Measurements from ENCODE around the gene CXCR2. TPM values are rescaled to one million over a fixed set of nuclear protein-coding genes. Genes with fewer than 3 reads are reported as not detected.
"Not testable (repeated sequence)": the region's sequence is repeated elsewhere in the genome, so short reads cannot be mapped to it uniquely, and the experiment has no call there.

Gene CXCR2
- total RNA-seq, 1 donor from 2014 or later: not detected

DNA sequence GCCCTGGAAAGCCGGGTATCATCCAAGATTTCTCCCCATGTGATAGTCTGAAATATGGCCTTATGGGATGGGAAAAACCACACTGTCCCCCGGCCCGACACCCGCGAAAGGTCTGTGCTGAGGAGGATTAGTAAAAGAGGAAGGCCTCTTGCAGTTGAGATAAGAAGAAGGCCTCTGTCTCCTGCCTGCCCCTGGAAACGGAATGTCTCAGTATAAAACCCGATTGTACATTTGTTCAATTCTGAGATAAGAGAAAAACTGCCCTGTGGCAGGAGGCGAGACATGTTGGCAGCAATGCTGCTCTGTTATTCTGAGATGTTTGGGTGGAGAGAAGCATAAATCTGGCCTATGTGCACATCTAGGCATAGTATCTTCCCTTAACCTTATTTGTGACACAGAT is 30.0 kb upstream of the CXCR2 start:
- Histone ChIP-seq H3K27me3 (ENCODE audit: control insufficient read depth, insufficient read depth, low read length) (no peaks in the 10 kb centered on the region), H3K4me3 (ENCODE audit: low read depth, low read length) (no peak overlapping the region), H3K36me3 (ENCODE audit: control insufficient read depth, insufficient read depth, low read length) (no peaks in the 10 kb centered on the region)
- no peak for DNase-seq (ENCODE audit: low read depth)
- TF ChIP-seq, protein P1, sequence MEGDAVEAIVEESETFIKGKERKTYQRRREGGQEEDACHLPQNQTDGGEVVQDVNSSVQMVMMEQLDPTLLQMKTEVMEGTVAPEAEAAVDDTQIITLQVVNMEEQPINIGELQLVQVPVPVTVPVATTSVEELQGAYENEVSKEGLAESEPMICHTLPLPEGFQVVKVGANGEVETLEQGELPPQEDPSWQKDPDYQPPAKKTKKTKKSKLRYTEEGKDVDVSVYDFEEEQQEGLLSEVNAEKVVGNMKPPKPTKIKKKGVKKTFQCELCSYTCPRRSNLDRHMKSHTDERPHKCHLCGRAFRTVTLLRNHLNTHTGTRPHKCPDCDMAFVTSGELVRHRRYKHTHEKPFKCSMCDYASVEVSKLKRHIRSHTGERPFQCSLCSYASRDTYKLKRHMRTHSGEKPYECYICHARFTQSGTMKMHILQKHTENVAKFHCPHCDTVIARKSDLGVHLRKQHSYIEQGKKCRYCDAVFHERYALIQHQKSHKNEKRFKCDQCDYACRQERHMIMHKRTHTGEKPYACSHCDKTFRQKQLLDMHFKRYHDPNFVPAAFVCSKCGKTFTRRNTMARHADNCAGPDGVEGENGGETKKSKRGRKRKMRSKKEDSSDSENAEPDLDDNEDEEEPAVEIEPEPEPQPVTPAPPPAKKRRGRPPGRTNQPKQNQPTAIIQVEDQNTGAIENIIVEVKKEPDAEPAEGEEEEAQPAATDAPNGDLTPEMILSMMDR (IDR thresholded peaks at IDR 0.05; ENCODE audit: insufficient read depth, low read length, poor library complexity, severe bottlenecking): no peak

DNA sequence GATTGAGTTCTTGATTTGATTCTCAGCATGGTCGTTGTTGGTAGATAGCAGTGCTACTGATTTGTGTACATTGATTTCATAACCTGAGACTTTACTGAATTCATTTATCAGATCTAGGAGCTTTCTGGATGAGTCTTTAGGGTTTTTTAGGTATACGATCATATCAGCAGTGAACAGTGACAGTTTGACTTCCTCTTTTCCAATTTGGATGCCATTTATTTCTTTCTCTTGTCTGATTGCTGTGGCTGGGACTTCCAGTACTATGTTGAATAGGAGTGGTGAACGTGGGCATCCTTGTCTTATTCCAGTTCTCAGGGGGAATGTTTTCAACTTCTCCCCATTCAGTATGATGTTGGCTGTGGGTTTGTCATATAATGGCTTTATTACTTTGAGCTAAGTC is 27.9 kb upstream of the CXCR2 start:
- TF ChIP-seq, protein P1 (IDR thresholded peaks at IDR 0.05; ENCODE audit: insufficient read depth, low read length, poor library complexity, severe bottlenecking): no peak
- no peak for DNase-seq (ENCODE audit: low read depth)
- Histone ChIP-seq H3K4me3 (ENCODE audit: low read depth, low read length) (no peak overlapping the region), H3K27me3 (ENCODE audit: control insufficient read depth, insufficient read depth, low read length) (no peaks in the 10 kb centered on the region), H3K36me3 (ENCODE audit: control insufficient read depth, insufficient read depth, low read length) (no peaks in the 10 kb centered on the region)

DNA sequence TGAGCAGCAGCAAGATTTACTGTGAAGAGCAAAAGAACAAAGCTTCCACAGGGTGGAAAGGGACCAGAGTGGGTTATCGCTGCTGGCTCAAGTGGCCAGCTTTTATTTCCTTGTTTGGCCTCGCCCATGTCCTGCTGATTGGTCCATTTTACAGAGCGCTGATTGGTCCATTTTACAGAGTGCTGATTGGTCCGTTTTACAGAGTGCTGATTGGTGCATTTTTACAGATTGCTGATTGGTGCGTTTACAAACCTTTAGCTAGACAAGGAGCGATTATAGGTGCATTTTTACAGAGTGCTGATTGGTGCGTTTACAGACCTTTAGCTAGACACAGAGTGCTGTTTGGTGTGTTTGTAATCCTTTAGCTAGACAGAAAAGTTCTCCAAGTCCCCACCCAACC is 17.0 kb upstream of the CXCR2 start:
- not testable (repeated sequence) for DNase-seq (ENCODE audit: low read depth); H3K36me3 ChIP-seq (ENCODE audit: control insufficient read depth, insufficient read depth, low read length); H3K27me3 ChIP-seq (ENCODE audit: control insufficient read depth, insufficient read depth, low read length); H3K4me3 ChIP-seq (ENCODE audit: low read depth, low read length)

DNA sequence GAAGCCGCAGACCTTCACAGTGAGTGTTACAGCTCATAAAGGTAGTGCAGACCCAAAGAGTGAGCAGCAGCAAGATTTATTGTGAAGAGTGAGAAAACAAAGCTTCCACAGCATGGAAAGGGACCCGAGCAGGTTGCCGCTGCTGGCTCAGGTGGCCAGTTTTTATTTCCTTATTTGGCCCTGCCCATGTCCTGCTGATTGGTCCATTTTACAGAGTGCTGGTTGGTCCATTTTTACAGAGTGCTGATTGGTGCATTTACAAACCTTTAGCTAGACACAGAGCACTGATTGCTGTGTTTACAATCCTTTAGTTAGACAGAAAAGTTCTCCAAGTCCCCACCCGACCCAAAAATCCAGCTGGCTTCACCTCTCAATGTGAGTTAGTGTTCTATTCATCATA is 4.0 kb upstream of the CXCR2 start:
- DNase-seq (ENCODE audit: low read depth); H3K27me3 ChIP-seq (ENCODE audit: control insufficient read depth, insufficient read depth, low read length); H3K36me3 ChIP-seq (ENCODE audit: control insufficient read depth, insufficient read depth, low read length); H3K4me3 ChIP-seq (ENCODE audit: low read depth, low read length): not testable (repeated sequence)

DNA sequence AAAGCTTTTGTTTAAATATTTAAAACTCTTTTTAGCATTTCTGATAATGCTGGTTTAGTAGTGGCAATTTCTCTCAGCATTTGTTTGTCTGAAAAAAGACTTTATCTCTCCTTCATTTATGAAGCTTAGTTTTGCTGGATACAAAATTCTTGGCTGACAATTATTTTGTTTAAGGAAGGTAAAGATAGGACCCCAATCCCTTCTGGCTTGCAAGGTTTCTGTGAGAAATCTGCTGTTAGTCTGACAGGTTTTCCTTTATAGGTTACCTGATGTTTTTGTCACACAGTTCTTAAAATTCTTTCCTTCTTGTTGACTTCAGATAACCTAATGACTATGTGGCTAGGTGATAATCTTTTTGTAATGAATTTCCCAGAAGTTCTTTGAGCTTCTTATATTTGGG is 3.5 kb upstream of the CXCR2 start:
- not testable (repeated sequence) for H3K27me3 ChIP-seq (ENCODE audit: control insufficient read depth, insufficient read depth, low read length); DNase-seq (ENCODE audit: low read depth); H3K4me3 ChIP-seq (ENCODE audit: low read depth, low read length); H3K36me3 ChIP-seq (ENCODE audit: control insufficient read depth, insufficient read depth, low read length)

DNA sequence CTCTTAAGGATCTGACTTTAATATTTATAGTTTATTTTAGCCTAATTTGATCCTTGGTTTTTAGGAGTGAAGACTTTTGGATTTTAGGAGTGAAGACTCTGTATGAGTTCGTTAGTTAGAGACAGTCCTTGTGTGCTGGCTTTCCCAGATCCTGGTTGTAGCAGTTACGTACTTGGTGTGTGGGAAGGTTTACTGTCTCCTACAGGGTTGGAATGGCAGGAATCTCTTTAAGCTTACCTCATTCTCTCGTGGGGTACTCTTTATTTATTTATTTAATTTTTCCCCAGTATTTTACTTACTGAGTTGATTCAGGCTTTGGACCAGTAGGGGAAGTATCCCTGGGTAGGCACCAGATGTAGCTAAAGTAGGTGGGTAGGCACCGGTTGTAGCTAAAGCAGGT is 1.8 kb upstream of the CXCR2 start:
- TF ChIP-seq, protein P1 (IDR thresholded peaks at IDR 0.05; ENCODE audit: insufficient read depth, low read length, poor library complexity, severe bottlenecking): no peak
- DNase-seq (ENCODE audit: low read depth): no peak
- Histone ChIP-seq H3K36me3 (ENCODE audit: control insufficient read depth, insufficient read depth, low read length) (no peaks in the 10 kb centered on the region), H3K4me3 (ENCODE audit: low read depth, low read length) (no peak overlapping the region), H3K27me3 (ENCODE audit: control insufficient read depth, insufficient read depth, low read length) (peaks cover 14% of the 10 kb centered on the region)

DNA sequence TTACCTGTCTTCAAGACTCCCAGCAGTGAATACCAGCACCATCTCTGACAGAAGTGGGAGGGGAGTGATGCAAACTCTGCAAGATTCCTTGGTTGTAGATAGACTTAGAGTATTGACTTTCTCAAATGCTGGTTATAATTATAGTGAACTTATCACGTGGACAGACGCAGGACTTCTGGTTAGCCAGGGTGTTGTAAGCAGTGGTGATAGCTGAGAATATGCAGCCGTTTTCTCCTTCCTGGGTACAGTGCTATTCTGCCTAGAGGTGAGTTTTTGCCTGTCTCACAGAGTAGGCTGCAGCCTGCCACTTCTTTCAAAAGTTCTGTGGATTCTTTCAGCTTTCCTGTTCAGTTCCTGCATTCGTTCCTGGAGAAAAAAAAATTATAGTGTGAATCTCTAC is 733 bp upstream of the CXCR2 start:
- H3K4me3 ChIP-seq (ENCODE audit: low read depth, low read length): no peak overlapping the region
- peaks cover 16% of the 10 kb centered on the region for H3K27me3 ChIP-seq (ENCODE audit: control insufficient read depth, insufficient read depth, low read length)
- no peak for DNase-seq (ENCODE audit: low read depth)
- H3K36me3 ChIP-seq (ENCODE audit: control insufficient read depth, insufficient read depth, low read length): no peaks in the 10 kb centered on the region
- TF ChIP-seq, protein P1 (IDR thresholded peaks at IDR 0.05; ENCODE audit: insufficient read depth, low read length, poor library complexity, severe bottlenecking): no peak

Data from kidney epithelial cell (primary cell).